Measurements from ENCODE around the gene RERE. TPM values are rescaled to one million over a fixed set of nuclear protein-coding genes. Genes with fewer than 3 reads are reported as not detected.

RERE gene
- total and polyA plus RNA-seq, 7 donors, result 19.2 to 148 (median 90.6) TPM

DNA sequence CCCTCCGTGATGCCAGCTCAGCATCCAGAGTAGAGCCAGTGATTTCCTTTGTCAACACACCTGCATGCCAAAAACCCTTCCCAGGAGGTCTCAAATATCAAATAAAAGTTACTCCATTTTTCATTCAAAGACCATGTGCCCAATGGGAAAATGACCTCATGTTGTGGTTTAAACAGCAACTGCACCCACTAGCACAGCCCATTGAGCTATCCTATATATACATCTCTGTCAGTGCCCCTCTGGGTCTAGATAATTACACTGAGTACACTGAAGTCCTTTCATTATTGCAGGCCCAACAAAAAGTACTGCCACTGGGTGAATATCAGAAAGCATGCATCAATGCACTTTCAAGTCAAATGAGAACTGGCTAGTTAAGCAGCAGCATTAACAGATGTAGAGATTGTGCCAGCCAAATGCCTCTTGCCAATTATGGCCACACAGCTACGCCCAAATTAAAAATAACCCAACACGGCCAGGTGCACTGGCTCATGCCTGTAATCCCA is 381.8 kb downstream of the RERE start:
- 84 to 91% methylated on average over 3 of the region's 3 CpGs for WGBS, 2 donors
- H3K4me1 ChIP-seq, result peaks cover 0 to 52% (median 36%) of the 10 kb centered on the region in 4 donors
- TF ChIP-seq POLR2A (IDR thresholded peaks at IDR 0.05) (no peak), CTCF (IDR thresholded peaks at IDR 0.05) (no peak), EP300 (IDR thresholded peaks at IDR 0.05) (no peak), POLR2AphosphoS5 (IDR thresholded peaks at IDR 0.05) (no peak)
- intact Hi-C loops (cut with DNase I), result no loop called here
- H3K27ac ChIP-seq, result peak overlapping the region in 3 of 4 donors; percentile 33 to 79 (median 50)
- no peak overlapping the region for H3K4me3 ChIP-seq
- DNase-seq, result no peak
- no peaks in the 10 kb centered on the region for H3K9me3 ChIP-seq
- no peaks in the 10 kb centered on the region for H3K36me3 ChIP-seq
- H3K27me3 ChIP-seq, result no peaks in the 10 kb centered on the region

DNA sequence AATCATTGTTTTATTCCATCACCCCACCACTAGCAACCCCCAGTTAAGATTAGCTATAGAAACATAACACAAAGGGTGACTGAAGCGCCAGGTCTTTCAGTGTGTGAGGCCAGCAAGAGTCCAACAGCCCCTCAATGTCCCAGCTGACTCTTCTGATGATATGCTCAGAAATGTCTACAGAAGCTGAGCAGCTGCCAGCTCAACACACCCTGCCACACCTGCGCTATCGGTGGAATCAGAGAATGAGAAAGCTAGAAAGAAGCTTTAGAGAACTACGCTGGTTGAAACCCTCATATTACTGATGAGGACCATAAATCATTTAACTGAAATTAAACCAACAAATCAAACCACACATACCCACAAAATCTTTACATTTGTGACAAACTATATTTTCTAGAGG is 383.3 kb downstream of the RERE start:
- no peaks in the 10 kb centered on the region for H3K27me3 ChIP-seq
- peaks cover 0 to 54% (median 29%) of the 10 kb centered on the region in 4 donors for H3K4me1 ChIP-seq
- TF ChIP-seq EP300 (IDR thresholded peaks at IDR 0.05), result no peak
- no peak for TF ChIP-seq POLR2A (IDR thresholded peaks at IDR 0.05)
- TF ChIP-seq POLR2AphosphoS5 (IDR thresholded peaks at IDR 0.05), result no peak
- no peak for TF ChIP-seq CTCF (IDR thresholded peaks at IDR 0.05)
- H3K4me3 ChIP-seq, result no peak overlapping the region
- no peaks in the 10 kb centered on the region for H3K36me3 ChIP-seq
- intact Hi-C loops (cut with DNase I), result no loop called here
- no peaks in the 10 kb centered on the region for H3K9me3 ChIP-seq
- no peak overlapping the region for H3K27ac ChIP-seq
- no peak for DNase-seq
- 52 to 83% methylated on average over 4 of the region's 4 CpGs for WGBS, 2 donors

DNA sequence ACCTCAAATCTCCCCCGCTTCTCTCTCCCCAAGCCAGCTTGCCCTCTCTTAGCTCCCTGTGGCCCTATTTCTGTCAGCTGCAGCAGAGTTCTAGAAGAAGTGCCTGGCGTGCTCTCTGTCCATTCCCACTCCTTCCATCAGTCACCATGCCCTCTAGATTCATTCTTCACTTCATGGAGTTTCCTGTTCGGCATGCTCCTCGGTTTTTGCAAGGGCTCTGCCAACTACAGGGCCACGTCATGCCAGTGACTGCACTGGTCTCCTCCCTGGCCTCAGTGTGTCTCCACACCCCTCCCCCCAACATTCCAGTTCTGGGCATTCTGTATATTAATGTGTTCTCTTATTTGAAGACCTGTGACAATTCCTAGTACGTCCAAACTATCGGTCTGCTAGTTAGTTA is 385.7 kb downstream of the RERE start:
- 94 to 95% methylated on average over 7 of the region's 7 CpGs for WGBS, 2 donors
- DNase-seq, result no peak

GRCh38 chr1:8431019-8431418 is 386.4 kb downstream of the RERE start:
- TF ChIP-seq CTCF (IDR thresholded peaks at IDR 0.05) (no peak), POLR2AphosphoS5 (IDR thresholded peaks at IDR 0.05) (no peak), POLR2A (IDR thresholded peaks at IDR 0.05) (no peak), EP300 (IDR thresholded peaks at IDR 0.05) (no peak)
- no peaks in the 10 kb centered on the region for H3K9me3 ChIP-seq
- no peak for DNase-seq
- no peak overlapping the region for H3K4me3 ChIP-seq
- no peak overlapping the region for H3K27ac ChIP-seq
- peaks cover 0 to 51% (median 21%) of the 10 kb centered on the region in 4 donors for H3K4me1 ChIP-seq
- no peaks in the 10 kb centered on the region for H3K27me3 ChIP-seq
- intact Hi-C loops (cut with DNase I), result no loop called here
- WGBS, 2 donors, result 64 to 91% methylated on average over 8 of the region's 8 CpGs
- no peaks in the 10 kb centered on the region for H3K36me3 ChIP-seq

More for the DNA sequence above, 385.7 kb downstream of the RERE start:
- Histone ChIP-seq H3K36me3 (no peaks in the 10 kb centered on the region), H3K4me3 (no peak overlapping the region), H3K4me1 (peaks cover 0 to 51% (median 23%) of the 10 kb centered on the region in 4 donors), H3K9me3 (no peaks in the 10 kb centered on the region), H3K27ac (no peak overlapping the region), H3K27me3 (no peaks in the 10 kb centered on the region)
- TF ChIP-seq POLR2AphosphoS5 (IDR thresholded peaks at IDR 0.05) (no peak), POLR2A (IDR thresholded peaks at IDR 0.05) (no peak), CTCF (IDR thresholded peaks at IDR 0.05) (no peak), EP300 (IDR thresholded peaks at IDR 0.05) (no peak)
- intact Hi-C loops (cut with DNase I), result no loop called here

DNA sequence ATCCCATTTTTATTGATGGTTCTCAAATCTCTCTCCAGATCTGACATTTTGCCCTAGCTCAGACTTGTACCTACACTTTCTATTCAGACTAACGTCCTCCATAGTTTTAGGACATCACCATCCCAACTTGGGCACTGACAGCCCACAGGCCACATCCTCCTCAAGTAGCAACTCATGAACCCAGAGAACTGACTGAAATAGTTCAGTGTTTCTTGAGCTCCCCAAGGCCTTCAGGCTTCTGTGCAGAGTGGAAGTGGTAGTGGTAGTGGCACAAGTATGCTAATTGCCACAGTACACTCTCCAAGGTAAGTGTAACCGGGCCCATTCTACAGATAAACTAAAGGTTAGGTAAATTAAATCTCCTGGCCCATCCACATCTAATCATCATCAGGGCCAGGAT is 387.0 kb downstream of the RERE start:
- Histone ChIP-seq H3K9me3 (no peaks in the 10 kb centered on the region), H3K36me3 (no peaks in the 10 kb centered on the region), H3K27me3 (no peaks in the 10 kb centered on the region), H3K27ac (no peak overlapping the region), H3K4me1 (peaks cover 0 to 48% (median 20%) of the 10 kb centered on the region in 4 donors), H3K4me3 (no peak overlapping the region)
- TF ChIP-seq POLR2A (IDR thresholded peaks at IDR 0.05), result no peak
- intact Hi-C loops (cut with DNase I), result no loop called here
- 61 to 86% methylated on average over 2 of the region's 2 CpGs for WGBS, 2 donors
- DNase-seq, result no peak
